Activated T-helper 1 cell treated with Interleukin-2 at 50 U/mL for 16 hours (primary cell): ENCODE data around the gene LAMP2.
"Not testable (repeated sequence)": the region's sequence is repeated elsewhere in the genome, so short reads cannot be mapped to it uniquely, and the experiment has no call there.

Source experiments
- DNase-seq: peaks from one replicate; pipeline ENCODE4 v3.0.0-alpha.2; 2020; ENCODE audit warnings: low read depth

The LAMP2 gene

GRCh38 chrX:120468825-120469525, at the start of gene LAMP2:
TSS of gene LAMP2 (minus strand) at chrX:120469296. CDS start at chrX:120469169, 127 bp downstream.
- DNase-seq, result peak; percentile 68

- no peak for DNase-seq
Observed at GRCh38 chrX:120517936-120518335, 48.8 kb upstream of the LAMP2 start.

GRCh38 chrX:120514236-120514635, 45.1 kb upstream of the LAMP2 start:
- no peak for DNase-seq

GRCh38 chrX:120512627-120513026, 43.5 kb upstream of the LAMP2 start:
- no peak for DNase-seq

GRCh38 chrX:120512222-120512621, 43.1 kb upstream of the LAMP2 start:
- DNase-seq, result no peak

- no peak for DNase-seq
Observed at GRCh38 chrX:120504569-120504968, 35.5 kb upstream of the LAMP2 start.

GRCh38 chrX:120499301-120500072, 30.4 kb upstream of the LAMP2 start:
- no peak for DNase-seq

GRCh38 chrX:120490119-120490518, 21.0 kb upstream of the LAMP2 start:
- DNase-seq, result not testable (repeated sequence)

GRCh38 chrX:120486786-120487185, 17.7 kb upstream of the LAMP2 start:
- no peak for DNase-seq

- peak; percentile 18 for DNase-seq
Observed at GRCh38 chrX:120485638-120486520, 16.8 kb upstream of the LAMP2 start.

- DNase-seq, result no peak
Observed at GRCh38 chrX:120485315-120485637, 16.2 kb upstream of the LAMP2 start.

GRCh38 chrX:120477453-120477852, 8.4 kb upstream of the LAMP2 start:
- DNase-seq, result no peak

- no peak for DNase-seq
Observed at GRCh38 chrX:120476714-120477113, 7.6 kb upstream of the LAMP2 start.

- not testable (repeated sequence) for DNase-seq
Observed at GRCh38 chrX:120475447-120475846, 6.4 kb upstream of the LAMP2 start.

- no peak for DNase-seq
Observed at GRCh38 chrX:120474085-120474484, 5.0 kb upstream of the LAMP2 start.

GRCh38 chrX:120469657-120470056, 561 bp upstream of the LAMP2 start:
- DNase-seq, result not testable (repeated sequence)

- DNase-seq, result no peak
Observed at GRCh38 chrX:120468479-120468824, 644 bp downstream of the LAMP2 start.

- DNase-seq, result no peak
Observed at GRCh38 chrX:120468071-120468470, 1.0 kb downstream of the LAMP2 start.

GRCh38 chrX:120464411-120464810, 4.7 kb downstream of the LAMP2 start:
- DNase-seq, result no peak

- DNase-seq, result no peak
Observed at GRCh38 chrX:120463241-120463640, 5.9 kb downstream of the LAMP2 start.

GRCh38 chrX:120462370-120462769, 6.7 kb downstream of the LAMP2 start:
- DNase-seq, result no peak

GRCh38 chrX:120459309-120459708, 9.8 kb downstream of the LAMP2 start:
- no peak for DNase-seq

GRCh38 chrX:120457766-120458180, 11.3 kb downstream of the LAMP2 start:
- DNase-seq, result no peak
